ENCODE measurements around the gene KMT2B. TPM values are rescaled to one million over a fixed set of nuclear protein-coding genes. Genes with fewer than 3 reads are reported as not detected.

The KMT2B gene
- total and polyA plus RNA-seq, 2 of the 8 experiments (the other 6 are each of a cell fraction or from before 2014, with no cell fraction given) = 26.7 to 38.6 TPM

DNA sequence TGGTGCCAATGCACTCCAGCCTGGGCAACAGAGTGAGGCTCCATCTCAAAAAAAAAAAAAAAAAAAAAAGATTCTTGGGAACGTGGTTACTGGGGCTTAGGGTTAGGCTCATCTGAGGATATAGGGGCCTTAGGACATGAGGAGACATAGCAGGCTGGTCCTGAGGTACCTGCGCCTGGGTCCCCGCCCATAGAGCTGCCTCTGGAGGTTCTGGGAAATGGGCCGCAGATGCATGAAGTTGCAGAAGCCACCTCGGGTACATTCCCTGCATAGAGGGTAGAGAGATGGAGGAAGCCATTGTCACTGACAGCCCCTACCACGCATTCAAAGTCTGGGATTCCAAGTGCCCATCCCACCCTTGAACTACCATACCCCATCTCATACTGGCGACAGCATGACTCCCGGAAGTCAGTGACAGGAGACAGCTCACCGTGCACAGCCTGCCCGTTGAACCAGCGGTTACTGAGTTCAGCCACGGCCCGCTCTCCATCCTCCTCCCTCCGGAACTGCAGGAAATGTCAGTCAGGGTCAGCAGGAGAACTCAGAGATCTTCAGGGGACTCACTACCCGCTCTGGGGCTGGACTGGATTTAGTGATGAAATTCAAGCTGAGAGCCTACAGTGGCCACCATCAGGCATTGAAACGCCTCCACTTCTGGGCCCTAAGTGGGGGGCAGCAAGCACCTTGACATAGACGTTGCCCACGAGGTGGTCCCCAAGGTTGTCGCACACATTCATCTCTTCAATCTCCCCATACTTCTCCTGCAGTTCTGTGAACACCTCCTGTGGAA lies 26.0 kb downstream of the KMT2B start:
- Histone ChIP-seq H3K4me3 (ENCODE audit: extremely low read depth in 1 of 4, insufficient read depth in 2 of 4, low read depth in 3 of 4, low read length in 4 of 4) (peak overlapping the region in 3 of 4 experiments; percentile 65 to 95 (median 80); a peak in 4 of 8 replicates), H3K56ac (replicated peaks; ENCODE audit: insufficient read length, low read depth, low read length) (no peak overlapping the region), H2BK120ac (replicated peaks; ENCODE audit: low read depth, low read length) (no peak overlapping the region), H3K27me3 (replicated peaks in 1 of 4; ENCODE audit: control insufficient read depth in 3 of 4, extremely low read depth in 1 of 4, insufficient read depth in 3 of 4, low read length in 3 of 4) (no peaks in the 10 kb centered on the region), H3K18ac (ENCODE audit: extremely low read depth, low read length) (no peak overlapping the region), H3K23me2 (ENCODE audit: low read depth, low read length) (peaks cover 21% of the 10 kb centered on the region), H3K79me2 (ENCODE audit: control insufficient read depth in 1 of 2, insufficient read depth in 2 of 2, low read length in 2 of 2) (peaks cover 0 to 7% of the 10 kb centered on the region in 2 experiments; a peak in 1 of 4 replicates), H2BK15ac (ENCODE audit: low read length) (0 out of 2 replicates have a peak overlapping the region, but pooled peaks have one; percentile 72), H3K4me2 (ENCODE audit: insufficient read depth in 1 of 2, low read depth in 2 of 2, low read length in 2 of 2) (peak overlapping the region; percentile 59 to 84), H2BK12ac (ENCODE audit: low read depth, low read length) (0 out of 2 replicates have a peak overlapping the region, but pooled peaks have one; percentile 12), H3K4me1 (replicated peaks in 1 of 4; ENCODE audit: control insufficient read depth in 3 of 4, insufficient read depth in 4 of 4, low read length in 3 of 4) (peaks cover 0 to 6% (median 3%) of the 10 kb centered on the region in 4 experiments; a peak in 4 of 7 replicates), H3K36me3 (ENCODE audit: control insufficient read depth in 2 of 4, insufficient read depth in 4 of 4, low read length in 3 of 4) (peaks cover 0 to 2% (median under 1%) of the 10 kb centered on the region in 4 experiments; a peak in 2 of 8 replicates), H4K5ac (ENCODE audit: insufficient read length, low read depth, low read length) (no peak overlapping the region), H3K23ac (ENCODE audit: insufficient read length) (no peak overlapping the region), H4K91ac (replicated peaks; ENCODE audit: insufficient read length, low read length) (no peak overlapping the region), H3K9me3 (ENCODE audit: insufficient read depth in 2 of 2, low read depth in 1 of 2, low read length in 1 of 2) (no peaks in the 10 kb centered on the region), H2BK20ac (ENCODE audit: low read length) (no peak overlapping the region), H4K20me1 (replicated peaks in 1 of 2; ENCODE audit: control insufficient read depth in 1 of 2, insufficient read depth in 2 of 2, low read length in 2 of 2) (peaks cover 0 to 2% of the 10 kb centered on the region in 2 experiments), H3K27ac (ENCODE audit: low read depth, low read length) (no peak overlapping the region), H3K14ac (ENCODE audit: insufficient read length) (no peak overlapping the region), H2AFZ (ENCODE audit: low read length) (no peak overlapping the region), H3K79me1 (ENCODE audit: low read depth, low read length) (no peaks in the 10 kb centered on the region; the same call in none of the 2 replicates), H3K4ac (replicated peaks; ENCODE audit: insufficient read length, low read depth, low read length) (no peak overlapping the region), H3K9ac (replicated peaks in 1 of 4; ENCODE audit: extremely low read depth in 1 of 4, low read depth in 3 of 4, low read length in 3 of 4) (no peak overlapping the region; a peak in 1 of 7 replicates), H4K8ac (ENCODE audit: extremely low read depth, insufficient read depth, low read length) (peak overlapping the region; percentile 81), H2AK5ac (ENCODE audit: low read depth, low read length) (no peak overlapping the region), H2BK5ac (ENCODE audit: low read depth, low read length) (peak overlapping the region; percentile 66; the same call in 1 of the 2 replicates)
- no peak for FAIRE-seq
- no peak for DNase-seq (ENCODE audit: low read depth in 1 of 2, low spot score in 2 of 2)
- WGBS, 2 experiments (ENCODE audit: extremely low coverage in 1 of 2, insufficient coverage in 1 of 2, insufficient read length in 1 of 2, insufficient replicate concordance in 2 of 2, low coverage in 1 of 2, low lambda C conversion rate in 2 of 2, missing lambda C conversion rate in 1 of 2) = 89% methylated on average over 18 of the region's 19 CpGs; no CpG with 5 or more reads in 1 of the 2 experiments
- ChIA-PET CTCF (ENCODE audit: partially characterized antibody) (interaction anchor here (0.6 to 2.3 kb wide), 17 partner anchors 9 to 1454 kb away, joined by 3 to 9 read pairs (median 4); partner anchors contain the start of gene HSPB6), POLR2A (ENCODE audit: partially characterized antibody) (interaction anchor here (1.0 to 2.7 kb wide), 5 partner anchors 9 to 126 kb away, joined by 3 to 23 read pairs (median 5); partner anchors contain the start of gene HSPB6)
- TF ChIP-seq SIX5 (IDR thresholded peaks at IDR 0.05; ENCODE audit: low read depth, low read length) (no peak), BACH1 (IDR thresholded peaks at IDR 0.05; ENCODE audit: low read length) (no peak), TEAD4 (IDR thresholded peaks at IDR 0.05; ENCODE audit: low read depth, low read length) (no peak), ASH2L (IDR thresholded peaks at IDR 0.05; ENCODE audit: low read length) (no peak), SUZ12 (IDR thresholded peaks at IDR 0.05; ENCODE audit: low read length) (no peak), GTF2F1 (IDR thresholded peaks at IDR 0.05; ENCODE audit: borderline replicate concordance, low read depth, low read length) (no peak), SIN3A (conservative IDR thresholded peaks at IDR 0.05 in 1 of 2, IDR thresholded peaks at IDR 0.05 in 1 of 2; ENCODE audit: low read depth in 1 of 2, low read length in 2 of 2) (no peak), EP300 (IDR thresholded peaks at IDR 0.05; ENCODE audit: borderline replicate concordance in 1 of 2, low read depth in 2 of 2, low read length in 2 of 2) (no peak), POLR2AphosphoS5 (IDR thresholded peaks at IDR 0.05; ENCODE audit: low read depth, low read length) (no peak)
- TF ChIP-seq, protein P1, sequence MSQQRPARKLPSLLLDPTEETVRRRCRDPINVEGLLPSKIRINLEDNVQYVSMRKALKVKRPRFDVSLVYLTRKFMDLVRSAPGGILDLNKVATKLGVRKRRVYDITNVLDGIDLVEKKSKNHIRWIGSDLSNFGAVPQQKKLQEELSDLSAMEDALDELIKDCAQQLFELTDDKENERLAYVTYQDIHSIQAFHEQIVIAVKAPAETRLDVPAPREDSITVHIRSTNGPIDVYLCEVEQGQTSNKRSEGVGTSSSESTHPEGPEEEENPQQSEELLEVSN (IDR thresholded peaks at IDR 0.05) = no peak

Data from H1 (cell line).